Stomach (tissue), 4 donors: Measurements from ENCODE around the gene C19orf12.

Experiments
- POLR2A ChIP-seq, 4 donors: fragments of 450-650 bp; IDR thresholded peaks; one replicate each; pipeline ENCODE4 v1.6.1; 2016; ENCODE audit warnings: antibody characterized with exemption in 4 of 4, control low read depth in 2 of 4, mild to moderate bottlenecking in 1 of 4, moderate library complexity in 1 of 4
- POLR2AphosphoS5 ChIP-seq, 3 donors: sonication (generic); formaldehyde crosslinking; IDR thresholded peaks; one replicate each; pipeline ENCODE4 v1.6.1; 2016; ENCODE audit warnings: antibody characterized with exemption in 3 of 3
- TF ChIP-seq, protein P1 (sequence below), 7 experiments: fragments of 450-650 bp in 4 of 7; fragments of 200-600 bp in 3 of 7; sonication (generic) in 3 of 7; IDR thresholded peaks; one replicate each; pipeline ENCODE4 v1.5.1; 2016 to 2019; ENCODE audit warnings: antibody characterized with exemption in 7 of 7, control low read depth in 2 of 7, mild to moderate bottlenecking in 1 of 7

DNA sequence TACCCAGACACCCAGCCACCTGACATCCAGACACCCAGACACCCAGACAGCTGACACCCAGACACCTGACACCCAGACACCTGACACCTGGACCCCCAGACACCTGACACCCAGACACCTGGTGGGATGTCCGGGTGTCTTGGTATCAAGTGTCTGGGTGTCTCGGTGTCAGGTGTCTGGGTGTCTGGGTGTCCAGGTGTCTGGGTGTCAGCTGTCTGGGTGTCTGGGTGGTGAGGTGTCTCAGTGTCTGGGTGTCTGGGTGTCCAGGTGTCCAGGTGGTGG lies 18.6 kb downstream of the C19orf12 start:
- TF ChIP-seq, protein P1, sequence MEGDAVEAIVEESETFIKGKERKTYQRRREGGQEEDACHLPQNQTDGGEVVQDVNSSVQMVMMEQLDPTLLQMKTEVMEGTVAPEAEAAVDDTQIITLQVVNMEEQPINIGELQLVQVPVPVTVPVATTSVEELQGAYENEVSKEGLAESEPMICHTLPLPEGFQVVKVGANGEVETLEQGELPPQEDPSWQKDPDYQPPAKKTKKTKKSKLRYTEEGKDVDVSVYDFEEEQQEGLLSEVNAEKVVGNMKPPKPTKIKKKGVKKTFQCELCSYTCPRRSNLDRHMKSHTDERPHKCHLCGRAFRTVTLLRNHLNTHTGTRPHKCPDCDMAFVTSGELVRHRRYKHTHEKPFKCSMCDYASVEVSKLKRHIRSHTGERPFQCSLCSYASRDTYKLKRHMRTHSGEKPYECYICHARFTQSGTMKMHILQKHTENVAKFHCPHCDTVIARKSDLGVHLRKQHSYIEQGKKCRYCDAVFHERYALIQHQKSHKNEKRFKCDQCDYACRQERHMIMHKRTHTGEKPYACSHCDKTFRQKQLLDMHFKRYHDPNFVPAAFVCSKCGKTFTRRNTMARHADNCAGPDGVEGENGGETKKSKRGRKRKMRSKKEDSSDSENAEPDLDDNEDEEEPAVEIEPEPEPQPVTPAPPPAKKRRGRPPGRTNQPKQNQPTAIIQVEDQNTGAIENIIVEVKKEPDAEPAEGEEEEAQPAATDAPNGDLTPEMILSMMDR (IDR thresholded peaks at IDR 0.05) = no peak
- no peak for TF ChIP-seq POLR2A (IDR thresholded peaks at IDR 0.05)
- TF ChIP-seq POLR2AphosphoS5 (IDR thresholded peaks at IDR 0.05) = no peak
